ENCODE results near the gene PSMB4.

DNA sequence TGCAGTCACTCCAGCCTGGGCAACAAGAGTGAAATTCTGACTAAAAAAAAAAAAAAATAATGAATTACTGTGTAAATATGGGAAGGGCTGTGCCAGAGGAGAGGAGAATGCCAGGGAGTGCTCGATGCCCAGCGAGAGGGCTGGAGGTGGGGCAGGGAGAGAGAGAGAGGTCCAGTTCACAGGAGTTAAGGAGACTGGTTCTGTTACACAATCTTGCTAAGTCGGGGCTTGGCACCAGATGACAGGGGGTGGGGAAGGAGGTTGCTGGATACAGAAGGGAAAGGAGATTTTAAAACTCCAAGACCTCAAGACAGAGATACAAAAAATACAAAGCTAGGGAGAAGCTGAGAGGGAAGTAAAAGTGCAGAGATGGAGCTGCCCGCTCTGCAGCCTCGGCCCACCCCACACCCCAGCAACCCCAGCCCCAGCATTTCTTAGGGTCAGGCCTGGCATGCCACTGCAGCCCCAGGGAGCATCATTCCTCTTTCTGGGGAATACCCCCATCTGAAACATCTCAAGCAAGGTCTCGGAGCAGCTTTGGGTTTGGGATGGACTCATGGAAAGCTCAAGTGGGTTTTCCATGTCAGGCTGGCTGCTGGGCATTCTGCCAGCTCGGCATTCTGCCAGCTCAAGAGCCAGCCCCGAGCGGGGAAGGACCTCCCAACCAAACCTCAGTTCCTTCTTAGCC, 27.9 kb upstream of the PSMB4 start:
- TF ChIP-seq, protein P1, sequence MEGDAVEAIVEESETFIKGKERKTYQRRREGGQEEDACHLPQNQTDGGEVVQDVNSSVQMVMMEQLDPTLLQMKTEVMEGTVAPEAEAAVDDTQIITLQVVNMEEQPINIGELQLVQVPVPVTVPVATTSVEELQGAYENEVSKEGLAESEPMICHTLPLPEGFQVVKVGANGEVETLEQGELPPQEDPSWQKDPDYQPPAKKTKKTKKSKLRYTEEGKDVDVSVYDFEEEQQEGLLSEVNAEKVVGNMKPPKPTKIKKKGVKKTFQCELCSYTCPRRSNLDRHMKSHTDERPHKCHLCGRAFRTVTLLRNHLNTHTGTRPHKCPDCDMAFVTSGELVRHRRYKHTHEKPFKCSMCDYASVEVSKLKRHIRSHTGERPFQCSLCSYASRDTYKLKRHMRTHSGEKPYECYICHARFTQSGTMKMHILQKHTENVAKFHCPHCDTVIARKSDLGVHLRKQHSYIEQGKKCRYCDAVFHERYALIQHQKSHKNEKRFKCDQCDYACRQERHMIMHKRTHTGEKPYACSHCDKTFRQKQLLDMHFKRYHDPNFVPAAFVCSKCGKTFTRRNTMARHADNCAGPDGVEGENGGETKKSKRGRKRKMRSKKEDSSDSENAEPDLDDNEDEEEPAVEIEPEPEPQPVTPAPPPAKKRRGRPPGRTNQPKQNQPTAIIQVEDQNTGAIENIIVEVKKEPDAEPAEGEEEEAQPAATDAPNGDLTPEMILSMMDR (IDR thresholded peaks at IDR 0.05; ENCODE audit: insufficient read depth, low read depth, low read length) = no peak
- no peak for TF ChIP-seq EZH2 (IDR thresholded peaks at IDR 0.05; ENCODE audit: insufficient read depth, low read length)
